Measurements from ENCODE around the gene KDM4C.
A peak's percentile ranks its signal among the peaks of the same experiment; 100 is the strongest.

The KDM4C gene

DNA sequence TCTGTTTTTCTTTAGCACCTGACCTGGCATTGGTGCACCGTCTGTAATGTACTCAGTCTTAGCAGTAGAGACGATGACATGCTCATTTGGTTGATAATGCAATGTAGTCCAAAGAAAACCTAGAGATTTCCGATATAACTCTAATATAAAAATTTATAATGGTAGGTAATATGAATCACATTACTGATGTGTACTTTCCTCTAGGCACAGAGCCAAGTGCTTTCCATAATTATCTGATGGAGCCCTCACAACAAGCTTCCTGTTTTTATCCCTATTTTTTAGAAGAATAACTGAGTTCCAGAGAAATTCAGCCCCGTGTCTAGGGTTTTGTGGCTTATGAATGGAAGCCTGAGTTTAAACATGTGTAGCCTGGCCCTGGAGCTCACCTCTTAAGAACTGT lies 53.7 kb downstream of the KDM4C start:
- no peaks in the 10 kb centered on the region for H3K9me3 Mint-ChIP-seq

DNA sequence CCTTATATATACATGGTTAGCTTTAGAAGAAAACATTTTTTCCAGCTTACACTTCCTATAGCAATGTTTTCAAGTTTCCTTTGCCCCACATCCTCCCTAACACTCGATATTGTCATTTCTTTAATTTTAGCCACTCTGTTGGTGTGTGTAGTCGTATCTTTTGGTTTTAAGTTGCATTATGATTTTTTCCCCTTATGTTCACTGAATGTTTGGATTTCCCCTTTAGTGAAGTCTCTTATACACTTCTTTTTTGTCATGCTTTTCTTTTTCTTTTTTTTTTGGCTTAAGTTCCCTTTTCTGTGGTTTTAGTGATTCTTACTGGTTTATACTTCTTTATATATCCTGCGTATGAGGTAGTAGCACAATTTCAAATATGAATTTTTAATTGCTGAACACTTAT lies 58.8 kb downstream of the KDM4C start:
- no peak for ATAC-seq
- no peaks in the 10 kb centered on the region for H3K27me3 Mint-ChIP-seq
- H3K9me3 Mint-ChIP-seq = no peaks in the 10 kb centered on the region
- H3K27ac Mint-ChIP-seq = peak overlapping the region; percentile 77
- peaks cover 23% of the 10 kb centered on the region for H3K4me1 Mint-ChIP-seq
- no peak overlapping the region for H3K4me3 Mint-ChIP-seq
- H3K36me3 Mint-ChIP-seq = peaks cover 28% of the 10 kb centered on the region

More for the DNA sequence above, 53.7 kb downstream of the KDM4C start:
- no peak for ATAC-seq
- H3K27me3 Mint-ChIP-seq = no peaks in the 10 kb centered on the region
- H3K4me3 Mint-ChIP-seq = no peak overlapping the region
- peaks cover 5% of the 10 kb centered on the region for H3K4me1 Mint-ChIP-seq
- peaks cover 15% of the 10 kb centered on the region for H3K36me3 Mint-ChIP-seq
- no peak overlapping the region for H3K27ac Mint-ChIP-seq

DNA sequence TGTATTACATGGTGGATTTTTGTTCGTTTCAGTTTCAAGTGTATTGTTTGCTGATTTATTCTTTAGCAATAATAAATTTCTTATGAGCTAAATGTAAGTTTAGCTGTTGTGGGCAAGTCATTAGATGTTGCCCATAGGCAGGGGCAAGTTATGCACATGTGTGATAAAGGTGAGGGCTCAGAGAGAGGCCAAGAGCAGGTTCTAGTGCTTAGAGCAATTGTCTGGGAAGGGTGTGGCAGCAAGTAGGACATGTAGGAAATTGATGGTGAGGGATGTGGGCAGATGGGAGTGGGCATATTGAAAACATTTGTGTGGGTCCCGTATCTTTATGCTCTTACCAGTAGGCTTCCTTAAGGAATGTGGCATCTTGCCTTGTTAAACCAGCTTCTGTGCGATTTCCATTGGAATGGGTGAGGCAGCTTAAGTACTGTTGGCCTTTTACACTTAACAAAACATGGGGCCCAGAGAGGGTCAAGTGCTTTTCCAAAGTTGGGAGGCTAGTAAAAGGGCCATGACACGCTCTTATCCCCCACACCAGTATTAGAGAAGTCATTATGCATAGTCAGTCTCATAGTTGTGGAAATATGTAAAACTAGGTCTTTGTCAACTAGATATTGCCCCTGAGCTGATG lies 60.6 kb downstream of the KDM4C start:
- ATAC-seq = no peak
- peaks cover 45% of the 10 kb centered on the region for H3K36me3 Mint-ChIP-seq
- no peak overlapping the region for H3K4me3 Mint-ChIP-seq

DNA sequence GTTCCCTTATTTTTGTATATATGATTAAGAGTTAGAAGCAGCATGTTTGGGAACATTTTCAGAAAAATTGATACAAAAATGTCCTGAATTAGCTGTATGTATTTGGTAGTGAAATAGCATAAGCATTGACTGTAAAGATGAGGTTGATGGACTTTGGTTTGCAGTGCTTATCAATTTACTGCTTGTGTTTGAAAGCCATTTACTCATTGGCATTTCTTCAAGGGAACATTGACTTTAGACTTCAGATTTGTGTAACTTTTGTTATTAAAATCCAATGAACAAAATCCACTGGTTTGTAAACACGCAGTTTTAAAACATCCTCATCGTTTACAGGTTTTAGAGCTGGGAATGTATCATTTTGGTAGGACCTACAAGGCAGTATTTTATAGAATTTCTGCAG lies 61.3 kb downstream of the KDM4C start:
- Mint-ChIP-seq H3K36me3 (peaks cover 52% of the 10 kb centered on the region), H3K27ac (no peak overlapping the region), H3K27me3 (no peaks in the 10 kb centered on the region), H3K4me1 (peaks cover 25% of the 10 kb centered on the region), H3K4me3 (no peak overlapping the region), H3K9me3 (no peaks in the 10 kb centered on the region)
- ATAC-seq = no peak

More for the DNA sequence above, 60.6 kb downstream of the KDM4C start:
- H3K27me3 Mint-ChIP-seq = no peaks in the 10 kb centered on the region
- peaks cover 25% of the 10 kb centered on the region for H3K4me1 Mint-ChIP-seq
- H3K27ac Mint-ChIP-seq = no peak overlapping the region
- no peaks in the 10 kb centered on the region for H3K9me3 Mint-ChIP-seq

DNA sequence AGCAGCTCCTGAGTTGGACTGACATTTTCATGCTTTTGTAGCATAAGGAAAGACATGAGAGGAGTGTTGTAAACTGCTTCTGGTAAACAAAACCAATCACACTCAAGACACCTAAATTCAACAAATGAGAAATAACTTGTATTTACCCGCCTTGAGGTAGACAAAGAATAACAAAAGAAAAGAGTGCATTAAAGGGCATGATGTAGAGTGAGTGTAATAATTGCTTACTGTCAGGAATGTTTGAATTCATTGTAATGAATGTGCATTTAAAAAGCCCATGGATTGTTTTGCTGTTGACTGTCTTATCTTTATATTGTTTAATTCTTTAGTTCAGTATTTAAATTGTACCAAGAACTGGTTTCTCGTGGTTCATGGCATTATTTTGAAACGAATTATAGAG lies 61.8 kb downstream of the KDM4C start:
- peak overlapping the region; percentile 4 for H3K27ac Mint-ChIP-seq
- peaks cover 54% of the 10 kb centered on the region for H3K36me3 Mint-ChIP-seq
- peaks cover 25% of the 10 kb centered on the region for H3K4me1 Mint-ChIP-seq
- no peak for ATAC-seq
- H3K4me3 Mint-ChIP-seq = no peak overlapping the region
- H3K27me3 Mint-ChIP-seq = no peaks in the 10 kb centered on the region
- no peaks in the 10 kb centered on the region for H3K9me3 Mint-ChIP-seq

DNA sequence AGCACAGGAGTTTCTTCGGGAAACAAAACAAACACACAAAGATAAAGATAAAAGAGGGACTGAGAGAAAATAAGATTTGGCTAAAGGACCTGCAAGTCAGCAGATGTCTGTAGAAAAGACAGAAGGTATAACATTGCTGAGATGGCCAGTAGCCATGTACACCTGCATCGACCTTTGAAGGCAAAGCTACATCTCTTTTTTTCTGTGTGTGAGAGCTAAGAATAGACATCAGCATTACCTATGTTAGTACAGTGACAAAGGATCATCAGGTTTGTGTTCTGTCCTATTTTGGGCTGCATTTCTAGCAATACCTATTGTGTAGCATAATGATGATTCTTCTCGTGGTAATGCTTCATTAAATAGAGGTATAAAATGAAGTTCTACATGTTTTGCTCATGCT lies 64.9 kb downstream of the KDM4C start:
- Mint-ChIP-seq H3K4me1 (peaks cover 19% of the 10 kb centered on the region), H3K36me3 (peaks cover 50% of the 10 kb centered on the region), H3K27me3 (no peaks in the 10 kb centered on the region), H3K4me3 (no peak overlapping the region), H3K9me3 (no peaks in the 10 kb centered on the region), H3K27ac (no peak overlapping the region)
- ATAC-seq = no peak

DNA sequence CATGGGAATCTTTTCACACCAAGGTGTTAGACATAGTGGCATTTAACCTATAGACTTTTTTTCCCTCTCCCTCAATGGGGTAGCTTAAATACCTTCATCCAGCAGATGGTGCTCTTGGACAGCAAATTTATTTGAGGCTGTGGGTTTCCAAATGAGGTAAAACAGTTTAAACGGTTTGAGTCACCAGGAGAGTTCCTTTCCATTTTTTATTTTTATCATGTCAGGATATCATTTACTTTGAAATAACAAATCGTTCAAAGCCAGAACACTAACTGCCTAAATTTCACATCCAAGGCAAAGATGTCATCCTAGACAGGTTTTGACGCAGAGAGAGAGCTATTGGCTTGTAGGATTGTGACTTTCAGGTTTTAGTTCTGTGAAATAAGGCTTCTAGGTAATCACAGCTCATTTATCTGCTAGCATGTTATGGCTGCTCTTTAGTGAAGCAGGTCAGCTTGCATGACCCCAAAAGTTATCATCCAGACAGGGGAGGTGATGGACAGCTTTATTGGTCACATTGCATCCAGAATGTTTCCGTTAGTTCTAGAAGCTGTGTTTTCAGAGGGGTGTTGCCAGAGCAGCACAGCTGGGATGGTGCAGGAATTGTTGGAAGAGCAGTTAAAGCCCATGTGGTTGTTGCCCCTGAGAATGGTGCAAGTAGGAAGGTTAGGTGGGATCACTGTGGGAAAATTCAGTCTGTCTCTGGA lies 69.8 kb downstream of the KDM4C start:
- Mint-ChIP-seq H3K27me3 (no peaks in the 10 kb centered on the region), H3K9me3 (no peaks in the 10 kb centered on the region), H3K36me3 (peaks cover 54% of the 10 kb centered on the region), H3K27ac (peak overlapping the region; percentile 64), H3K4me1 (peaks cover 5% of the 10 kb centered on the region), H3K4me3 (no peak overlapping the region)
- ATAC-seq = no peak

DNA sequence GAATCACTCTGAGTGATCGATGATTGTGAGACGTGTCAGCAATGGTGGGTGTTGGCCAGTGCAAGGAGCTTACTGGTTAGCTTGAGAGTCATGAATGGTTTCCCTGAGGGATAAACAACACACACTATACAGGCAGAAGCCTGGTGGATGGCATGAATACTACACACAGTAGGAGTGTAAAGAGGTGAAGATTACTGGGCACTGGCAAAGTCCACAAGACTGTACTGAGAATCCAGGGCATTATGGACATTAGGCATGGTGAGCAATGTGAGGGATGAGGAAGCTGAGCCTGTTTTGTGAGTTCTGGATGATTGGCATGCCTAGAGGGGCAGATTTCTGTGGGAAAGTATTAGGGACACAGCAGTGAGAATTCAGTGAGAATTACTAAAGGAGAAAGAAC lies 71.3 kb downstream of the KDM4C start:
- H3K4me1 Mint-ChIP-seq = peaks cover 5% of the 10 kb centered on the region
- H3K27ac Mint-ChIP-seq = no peak overlapping the region
- no peaks in the 10 kb centered on the region for H3K27me3 Mint-ChIP-seq
- H3K9me3 Mint-ChIP-seq = no peaks in the 10 kb centered on the region
- H3K36me3 Mint-ChIP-seq = peaks cover 43% of the 10 kb centered on the region
- no peak for ATAC-seq
- H3K4me3 Mint-ChIP-seq = no peak overlapping the region

DNA sequence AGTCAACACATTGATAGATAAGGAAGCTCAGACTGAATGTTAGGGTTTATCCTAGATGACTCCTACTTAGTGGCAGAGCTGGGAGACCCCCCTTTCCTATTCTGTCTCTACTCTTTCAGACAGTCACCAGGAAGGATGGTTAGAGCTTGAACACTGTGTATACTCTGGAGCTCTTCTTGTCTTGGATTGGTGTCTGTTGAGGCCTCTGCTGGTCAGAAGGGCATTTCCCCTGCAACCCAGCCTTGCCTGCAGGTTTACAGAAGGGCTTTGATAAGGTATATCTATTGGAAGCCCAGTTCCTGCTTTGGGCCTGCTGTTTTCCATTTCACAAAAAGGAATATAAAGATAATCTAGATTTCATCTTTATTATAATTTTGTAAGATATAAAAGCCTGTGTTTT lies 71.8 kb downstream of the KDM4C start:
- ATAC-seq = no peak
- Mint-ChIP-seq H3K4me3 (no peak overlapping the region), H3K4me1 (peaks cover 5% of the 10 kb centered on the region), H3K36me3 (peaks cover 45% of the 10 kb centered on the region), H3K27me3 (no peaks in the 10 kb centered on the region), H3K27ac (no peak overlapping the region), H3K9me3 (no peaks in the 10 kb centered on the region)

DNA sequence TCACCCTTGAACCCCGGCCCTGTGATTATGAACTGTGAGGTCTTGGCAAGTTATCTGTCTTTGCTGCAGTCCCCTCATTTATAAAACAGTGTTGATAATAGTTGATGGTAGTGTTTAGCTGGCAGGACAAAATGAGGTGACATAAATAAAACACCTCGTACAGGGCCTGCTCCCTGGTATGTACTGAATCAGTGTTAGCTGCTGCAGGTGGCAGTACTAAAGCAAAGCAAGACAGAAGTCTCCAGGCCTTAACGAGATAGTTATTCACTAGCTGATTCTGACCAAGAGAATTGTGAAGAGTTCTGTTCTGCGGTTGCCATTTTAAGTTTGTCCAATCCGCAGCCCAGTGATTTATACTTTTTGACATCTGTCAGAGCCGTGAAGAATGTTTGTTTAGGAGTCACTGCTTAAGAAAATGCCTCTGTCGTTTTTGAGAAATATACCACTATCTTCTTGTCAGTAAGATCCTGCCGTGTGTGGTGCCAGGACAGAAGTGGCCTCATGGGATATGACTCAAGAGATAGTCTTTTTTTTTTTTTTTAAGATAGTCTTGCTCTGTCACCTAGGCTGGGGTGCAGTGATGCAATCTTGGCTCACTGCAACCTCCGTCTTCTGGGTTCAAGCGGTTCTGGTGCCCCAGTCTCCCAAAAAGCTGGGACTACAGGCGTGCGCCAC lies 75.9 kb downstream of the KDM4C start:
- Mint-ChIP-seq H3K9me3 (no peaks in the 10 kb centered on the region), H3K4me3 (no peak overlapping the region), H3K27ac (no peak overlapping the region), H3K36me3 (peaks cover 62% of the 10 kb centered on the region), H3K4me1 (no peaks in the 10 kb centered on the region), H3K27me3 (no peaks in the 10 kb centered on the region)
- ATAC-seq = no peak

DNA sequence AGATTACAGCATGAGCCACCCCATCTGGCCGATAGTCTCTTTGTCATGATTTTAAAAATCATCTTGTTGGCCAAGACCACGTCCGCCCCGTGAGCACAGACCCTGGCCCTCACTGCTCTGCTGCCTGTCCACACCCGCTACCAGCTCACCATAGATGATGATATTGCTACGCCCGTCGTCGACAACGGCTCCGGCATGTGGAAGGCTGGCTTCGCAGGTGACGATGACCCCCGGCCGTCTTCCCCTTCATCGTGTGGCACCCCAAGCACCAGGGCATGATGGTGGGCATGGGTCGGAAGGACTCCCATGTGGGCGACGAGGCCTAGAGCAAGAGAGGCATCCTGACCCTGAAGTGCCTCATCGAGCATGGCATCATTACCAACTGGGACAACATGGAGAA lies 76.5 kb downstream of the KDM4C start:
- Mint-ChIP-seq H3K9me3 (no peaks in the 10 kb centered on the region), H3K36me3 (peaks cover 57% of the 10 kb centered on the region), H3K27ac (no peak overlapping the region), H3K4me1 (no peaks in the 10 kb centered on the region), H3K27me3 (no peaks in the 10 kb centered on the region), H3K4me3 (no peak overlapping the region)
- no peak for ATAC-seq

DNA sequence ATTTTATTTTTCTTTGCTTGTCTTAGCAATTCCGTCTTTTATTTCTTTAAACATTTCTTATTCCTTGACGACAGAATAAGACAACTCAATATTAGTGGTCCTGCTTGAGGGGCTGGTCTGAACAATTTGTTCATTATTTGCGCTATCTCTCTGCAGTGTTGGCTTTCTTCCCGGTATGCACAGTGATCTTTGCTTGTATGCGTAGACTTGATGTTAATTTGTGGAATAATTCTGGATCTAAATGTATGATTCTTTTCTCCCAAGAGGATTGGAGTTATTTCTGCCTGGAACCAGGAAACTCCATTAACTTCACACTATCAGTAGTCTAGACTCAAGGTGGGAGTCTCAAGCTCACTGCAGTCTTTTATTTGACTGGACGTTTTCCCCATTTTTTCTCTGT lies 80.4 kb downstream of the KDM4C start:
- Mint-ChIP-seq H3K27me3 (no peaks in the 10 kb centered on the region), H3K9me3 (no peaks in the 10 kb centered on the region), H3K4me3 (no peak overlapping the region), H3K27ac (no peak overlapping the region), H3K4me1 (peaks cover 6% of the 10 kb centered on the region), H3K36me3 (peaks cover 36% of the 10 kb centered on the region)
- ATAC-seq = no peak

DNA sequence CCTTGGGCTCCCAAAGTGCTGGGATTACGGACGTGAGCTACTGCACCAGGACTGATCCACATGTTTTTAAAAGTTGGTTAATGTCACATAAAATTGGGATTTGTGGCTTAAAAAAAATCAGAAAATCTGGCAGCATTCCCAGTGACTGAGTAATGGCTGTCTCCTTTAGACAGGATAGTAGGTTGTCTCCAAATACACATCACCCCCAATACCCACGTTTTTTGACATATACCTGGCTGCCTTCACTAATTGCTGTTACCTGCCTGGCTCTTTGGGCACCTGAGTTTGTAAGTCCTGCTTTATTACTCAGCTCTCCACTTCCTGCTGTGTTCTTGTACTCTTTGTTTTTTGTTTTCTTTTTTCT lies 84.8 kb downstream of the KDM4C start:
- Mint-ChIP-seq H3K9me3 (no peaks in the 10 kb centered on the region), H3K4me3 (no peak overlapping the region), H3K4me1 (peaks cover 14% of the 10 kb centered on the region), H3K36me3 (peaks cover 16% of the 10 kb centered on the region), H3K27ac (no peak overlapping the region), H3K27me3 (no peaks in the 10 kb centered on the region)
- ATAC-seq = no peak

DNA sequence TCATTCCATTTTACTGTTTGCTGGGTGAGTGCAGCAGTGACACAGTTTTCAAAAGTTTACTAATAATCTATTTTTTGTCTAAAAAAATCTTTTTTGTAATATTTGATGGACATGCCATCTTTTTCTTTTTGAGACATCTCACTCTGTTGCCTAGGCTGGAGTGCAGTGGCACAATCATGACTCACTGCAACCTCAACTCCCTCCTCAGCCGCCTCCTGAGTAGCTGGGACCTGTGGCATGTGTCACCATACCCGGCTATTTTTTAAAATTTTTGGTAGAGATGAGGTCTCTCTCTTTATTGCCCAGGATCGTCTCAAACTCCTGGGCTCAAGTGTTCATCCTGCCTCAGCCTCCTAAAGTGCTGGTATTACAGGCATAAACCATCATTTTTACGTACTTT lies 86.0 kb downstream of the KDM4C start:
- ATAC-seq = no peak
- Mint-ChIP-seq H3K27ac (no peak overlapping the region), H3K9me3 (no peaks in the 10 kb centered on the region), H3K27me3 (no peaks in the 10 kb centered on the region), H3K4me3 (no peak overlapping the region), H3K36me3 (peaks cover 12% of the 10 kb centered on the region), H3K4me1 (peaks cover 14% of the 10 kb centered on the region)

DNA sequence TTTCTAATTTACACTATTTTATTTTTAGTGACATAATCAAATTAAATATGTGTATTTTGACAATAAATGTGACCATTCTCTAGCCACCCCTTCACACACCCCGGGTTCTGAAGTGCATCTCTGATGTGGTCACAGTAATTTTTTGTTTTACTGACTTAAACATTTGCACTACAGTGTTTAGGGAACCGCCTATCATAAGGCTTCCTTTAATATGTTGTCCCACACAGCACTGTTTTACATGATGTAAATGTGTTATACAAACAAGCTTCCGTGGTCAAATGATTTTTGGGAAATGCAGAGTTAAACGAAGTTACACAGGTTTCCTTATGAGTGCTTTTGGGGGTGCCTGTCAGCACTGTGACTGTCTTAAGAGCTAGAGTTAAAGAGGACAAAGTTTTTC lies 86.5 kb downstream of the KDM4C start:
- no peak overlapping the region for H3K27ac Mint-ChIP-seq
- H3K4me1 Mint-ChIP-seq = peaks cover 14% of the 10 kb centered on the region
- no peak overlapping the region for H3K4me3 Mint-ChIP-seq
- no peaks in the 10 kb centered on the region for H3K27me3 Mint-ChIP-seq
- H3K9me3 Mint-ChIP-seq = no peaks in the 10 kb centered on the region
- peaks cover 17% of the 10 kb centered on the region for H3K36me3 Mint-ChIP-seq
- ATAC-seq = no peak

All from stimulated activated memory B cell treated with anti-CD40 and anti-IgM and Interleukin-4, amounts not matched to agents 10 μg/mL and 1 μg/mL and 100 μg/mL, for 72 hours (primary cell).